ENCODE data around the gene ABR. TPM values are rescaled to one million over a fixed set of nuclear protein-coding genes. Genes with fewer than 3 reads are reported as not detected.

ABR gene
- total and polyA plus RNA-seq, 2 of the 8 experiments (the other 6 are each of a cell fraction or from before 2014, with no cell fraction given) = 44.8 to 47.2 TPM

- Histone ChIP-seq H3K4me1 (replicated peaks in 1 of 4; ENCODE audit: control insufficient read depth in 3 of 4, insufficient read depth in 4 of 4, low read length in 3 of 4) (peaks cover 0 to 20% (median 10%) of the 10 kb centered on the region in 4 experiments; a peak in 6 of 7 replicates), H3K4me3 (ENCODE audit: extremely low read depth in 1 of 4, insufficient read depth in 2 of 4, low read depth in 3 of 4, low read length in 4 of 4) (peak overlapping the region in 1 of 4 experiments; percentile 21; a peak in 1 of 8 replicates), H4K5ac (ENCODE audit: insufficient read length, low read depth, low read length) (no peak overlapping the region), H3K79me1 (ENCODE audit: low read depth, low read length) (no peaks in the 10 kb centered on the region; the same call in 1 of the 2 replicates), H4K20me1 (replicated peaks in 1 of 2; ENCODE audit: control insufficient read depth in 1 of 2, insufficient read depth in 2 of 2, low read length in 2 of 2) (peaks cover 4 to 6% of the 10 kb centered on the region in 2 experiments), H3K9me3 (ENCODE audit: insufficient read depth in 2 of 2, low read depth in 1 of 2, low read length in 1 of 2) (no peaks in the 10 kb centered on the region), H3K14ac (ENCODE audit: insufficient read length) (no peak overlapping the region), H3K23ac (ENCODE audit: insufficient read length) (no peak overlapping the region), H2BK20ac (ENCODE audit: low read length) (no peak overlapping the region), H2BK15ac (ENCODE audit: low read length) (no peak overlapping the region), H2AK5ac (ENCODE audit: low read depth, low read length) (no peak overlapping the region), H2BK5ac (ENCODE audit: low read depth, low read length) (no peak overlapping the region; the same call in 1 of the 2 replicates), H2BK120ac (replicated peaks; ENCODE audit: low read depth, low read length) (no peak overlapping the region), H3K27me3 (replicated peaks in 1 of 4; ENCODE audit: control insufficient read depth in 3 of 4, extremely low read depth in 1 of 4, insufficient read depth in 3 of 4, low read length in 3 of 4) (peaks cover 0 to 28% (median 19%) of the 10 kb centered on the region in 4 experiments; a peak in 5 of 7 replicates), H3K56ac (replicated peaks; ENCODE audit: insufficient read length, low read depth, low read length) (no peak overlapping the region), H3K36me3 (ENCODE audit: control insufficient read depth in 2 of 4, insufficient read depth in 4 of 4, low read length in 3 of 4) (no peaks in the 10 kb centered on the region), H3K27ac (ENCODE audit: low read depth, low read length) (no peak overlapping the region), H3K9ac (replicated peaks in 1 of 4; ENCODE audit: extremely low read depth in 1 of 4, low read depth in 3 of 4, low read length in 3 of 4) (no peak overlapping the region), H2BK12ac (ENCODE audit: low read depth, low read length) (peak overlapping the region; percentile 84; the same call in 1 of the 2 replicates), H3K18ac (ENCODE audit: extremely low read depth, low read length) (peak overlapping the region; percentile 2; the same call in 1 of the 2 replicates), H4K8ac (ENCODE audit: extremely low read depth, insufficient read depth, low read length) (no peak overlapping the region), H2AFZ (ENCODE audit: low read length) (no peak overlapping the region), H3K23me2 (ENCODE audit: low read depth, low read length) (peaks cover 10% of the 10 kb centered on the region; the same call in 1 of the 2 replicates), H4K91ac (replicated peaks; ENCODE audit: insufficient read length, low read length) (no peak overlapping the region), H3K79me2 (ENCODE audit: control insufficient read depth in 1 of 2, insufficient read depth in 2 of 2, low read length in 2 of 2) (peaks cover 0 to 2% of the 10 kb centered on the region in 2 experiments; a peak in 1 of 4 replicates), H3K4me2 (ENCODE audit: insufficient read depth in 1 of 2, low read depth in 2 of 2, low read length in 2 of 2) (peak overlapping the region; percentile 57 to 58; a peak in 3 of 4 replicates), H3K4ac (replicated peaks; ENCODE audit: insufficient read length, low read depth, low read length) (no peak overlapping the region)
- TF ChIP-seq ASH2L (IDR thresholded peaks at IDR 0.05; ENCODE audit: low read length) (no peak), SRF (IDR thresholded peaks at IDR 0.05; ENCODE audit: low read depth, low read length) (no peak), CTBP2 (IDR thresholded peaks at IDR 0.05; ENCODE audit: borderline replicate concordance, insufficient read depth, insufficient read length, low read length) (no peak), POLR2AphosphoS5 (IDR thresholded peaks at IDR 0.05; ENCODE audit: low read depth, low read length) (no peak), MAX (IDR thresholded peaks at IDR 0.05) (0 out of 2 replicates have a peak, but pooled peaks have one; percentile 39), CREB1 (IDR thresholded peaks at IDR 0.05) (no peak), RXRA (IDR thresholded peaks at IDR 0.05; ENCODE audit: insufficient read depth, low read depth, low read length) (no peak)
- FAIRE-seq (no peak), DNase-seq (ENCODE audit: low read depth in 1 of 2, low spot score in 2 of 2) (peak in 1 of 2 experiments; percentile 69)
- 45% methylated on average over 23 of the region's 23 CpGs; no CpG with 5 or more reads in 1 of the 2 experiments for WGBS, 2 experiments (ENCODE audit: extremely low coverage in 1 of 2, insufficient coverage in 1 of 2, insufficient read length in 1 of 2, insufficient replicate concordance in 2 of 2, low coverage in 1 of 2, low lambda C conversion rate in 2 of 2, missing lambda C conversion rate in 1 of 2)
- CTCF ChIA-PET (ENCODE audit: partially characterized antibody) = interaction anchor here (0.5 to 1.8 kb wide), 15 partner anchors 12 to 1064 kb away, joined by 3 to 10 read pairs (median 3); no protein-coding TSS in a partner anchor
- POLR2A ChIA-PET (ENCODE audit: partially characterized antibody) = interaction anchor here (0.8 to 1.6 kb wide), 2 partner anchors 17 to 20 kb away, joined by 4 to 5 read pairs; no protein-coding TSS in a partner anchor
Observed at GRCh38 chr17:1180958-1181752, 1.4 kb upstream of the ABR start.
